Sigmoid colon (tissue), 4 donors: ENCODE measurements around the gene ANKDD1B.

Experiments used
- EP300 ChIP-seq, 4 donors: sonication (generic); formaldehyde crosslinking; IDR thresholded peaks; one replicate each; pipeline ENCODE4 v1.6.1; 2017; ENCODE audit warnings: antibody characterized with exemption in 4 of 4
- POLR2A ChIP-seq, 2 donors: fragments of 450-650 bp; IDR thresholded peaks; one replicate each; pipeline ENCODE4 v1.6.1; 2016; ENCODE audit warnings: antibody characterized with exemption in 2 of 2, mild to moderate bottlenecking in 2 of 2, moderate library complexity in 2 of 2
- POLR2AphosphoS5 ChIP-seq, 4 donors: sonication (generic); formaldehyde crosslinking; IDR thresholded peaks; one replicate each; pipeline ENCODE4 v1.6.1; 2017; ENCODE audit warnings: antibody characterized with exemption in 4 of 4
- TF ChIP-seq, protein P1 (sequence below), 4 experiments: fragments of 450-650 bp in 3 of 4; fragments of 200-600 bp in 1 of 4; IDR thresholded peaks; one replicate each; pipeline ENCODE4 v1.5.1; 2016 to 2019; ENCODE audit warnings: antibody characterized with exemption in 4 of 4, mild to moderate bottlenecking in 3 of 4, moderate library complexity in 2 of 4

DNA sequence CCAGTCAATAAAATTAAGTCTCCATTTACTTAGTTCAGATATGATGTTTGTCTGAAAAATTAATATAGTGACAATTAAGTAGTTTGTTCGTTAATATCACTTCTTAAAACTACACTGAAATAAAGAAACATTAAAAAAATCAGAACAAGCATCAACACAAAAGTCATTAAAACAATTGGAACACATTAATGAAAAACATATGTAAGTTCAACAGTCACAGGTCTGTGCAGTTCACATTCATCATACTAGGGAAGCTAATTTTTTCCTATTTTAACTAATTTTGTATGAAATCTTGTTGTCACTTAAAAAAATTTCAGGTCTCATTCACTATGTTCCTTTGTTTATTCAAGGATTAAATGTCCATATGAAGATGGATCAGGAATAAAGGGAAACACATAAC lies 83.5 kb downstream of the ANKDD1B start:
- TF ChIP-seq POLR2A (IDR thresholded peaks at IDR 0.05) (no peak), POLR2AphosphoS5 (IDR thresholded peaks at IDR 0.05) (no peak), EP300 (IDR thresholded peaks at IDR 0.05) (no peak)
- TF ChIP-seq, protein P1, sequence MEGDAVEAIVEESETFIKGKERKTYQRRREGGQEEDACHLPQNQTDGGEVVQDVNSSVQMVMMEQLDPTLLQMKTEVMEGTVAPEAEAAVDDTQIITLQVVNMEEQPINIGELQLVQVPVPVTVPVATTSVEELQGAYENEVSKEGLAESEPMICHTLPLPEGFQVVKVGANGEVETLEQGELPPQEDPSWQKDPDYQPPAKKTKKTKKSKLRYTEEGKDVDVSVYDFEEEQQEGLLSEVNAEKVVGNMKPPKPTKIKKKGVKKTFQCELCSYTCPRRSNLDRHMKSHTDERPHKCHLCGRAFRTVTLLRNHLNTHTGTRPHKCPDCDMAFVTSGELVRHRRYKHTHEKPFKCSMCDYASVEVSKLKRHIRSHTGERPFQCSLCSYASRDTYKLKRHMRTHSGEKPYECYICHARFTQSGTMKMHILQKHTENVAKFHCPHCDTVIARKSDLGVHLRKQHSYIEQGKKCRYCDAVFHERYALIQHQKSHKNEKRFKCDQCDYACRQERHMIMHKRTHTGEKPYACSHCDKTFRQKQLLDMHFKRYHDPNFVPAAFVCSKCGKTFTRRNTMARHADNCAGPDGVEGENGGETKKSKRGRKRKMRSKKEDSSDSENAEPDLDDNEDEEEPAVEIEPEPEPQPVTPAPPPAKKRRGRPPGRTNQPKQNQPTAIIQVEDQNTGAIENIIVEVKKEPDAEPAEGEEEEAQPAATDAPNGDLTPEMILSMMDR (IDR thresholded peaks at IDR 0.05), result no peak
